Ascending aorta (tissue), 2 donors: ENCODE measurements around the gene DHRSX. TPM values are rescaled to one million over a fixed set of nuclear protein-coding genes. Genes with fewer than 3 reads are reported as not detected.
A peak's percentile ranks its signal among the peaks of the same experiment; 100 is the strongest.
"Not testable (repeated sequence)": the region's sequence is repeated elsewhere in the genome, so short reads cannot be mapped to it uniquely, and the experiment has no call there.

ENCODE experiments used
- DNase-seq, 2 donors: peaks; one replicate each; pipeline ENCODE4 v3.0.0-alpha.2; 2019; ENCODE audit warnings: low spot score in 2 of 2
- H3K27ac ChIP-seq, 2 donors: fragments of 200-600 bp; sonication (generic); one replicate each; pipeline ENCODE4 v1.5.1; 2016 to 2017; ENCODE audit warnings: mild to moderate bottlenecking in 1 of 2
- H3K27me3 ChIP-seq: fragments of 200-600 bp; sonication (generic); one replicate; pipeline ENCODE4 v1.5.1; 2017
- H3K36me3 ChIP-seq, 2 donors: fragments of 200-600 bp; sonication (generic); one replicate each; pipeline ENCODE4 v1.5.1; 2016
- H3K4me1 ChIP-seq, 2 donors: fragments of 200-600 bp; sonication (generic); one replicate each; pipeline ENCODE4 v1.5.1; 2016 to 2017; ENCODE audit warnings: mild to moderate bottlenecking in 1 of 2
- H3K4me3 ChIP-seq, 2 donors: fragments of 200-600 bp; sonication (generic); one replicate each; pipeline ENCODE4 v1.5.1; 2016 to 2017; ENCODE audit warnings: mild to moderate bottlenecking in 1 of 2
- H3K9me3 ChIP-seq, 2 donors: fragments of 200-600 bp; sonication (generic); one replicate each; pipeline ENCODE4 v1.5.1; 2016
- intact Hi-C: fragments of 100-400 bp; cut with DNase I; formaldehyde crosslinking; loops from one replicate; pipeline ENCODE4 v1.15.1; 2023
- total RNA-seq: library from RNA; depleted of rRNA; stranded (reverse); fragments of >200 nt; gene quantifications from one replicate; pipeline ENCODE4 v1.1.0, GENCODE V29; 2016
- TF ChIP-seq, protein P1 (sequence below), 3 experiments: fragments of 200-600 bp in 2 of 3; fragments of 450-650 bp in 1 of 3; sonication (generic) in 2 of 3; IDR thresholded peaks; one replicate each; pipeline ENCODE4 v1.5.1; 2016 to 2019; ENCODE audit warnings: antibody characterized with exemption in 3 of 3, mild to moderate bottlenecking in 1 of 3, moderate library complexity in 1 of 3

Gene DHRSX
- total RNA-seq, 1 donor from 2014 or later = 13.4 TPM

DNA sequence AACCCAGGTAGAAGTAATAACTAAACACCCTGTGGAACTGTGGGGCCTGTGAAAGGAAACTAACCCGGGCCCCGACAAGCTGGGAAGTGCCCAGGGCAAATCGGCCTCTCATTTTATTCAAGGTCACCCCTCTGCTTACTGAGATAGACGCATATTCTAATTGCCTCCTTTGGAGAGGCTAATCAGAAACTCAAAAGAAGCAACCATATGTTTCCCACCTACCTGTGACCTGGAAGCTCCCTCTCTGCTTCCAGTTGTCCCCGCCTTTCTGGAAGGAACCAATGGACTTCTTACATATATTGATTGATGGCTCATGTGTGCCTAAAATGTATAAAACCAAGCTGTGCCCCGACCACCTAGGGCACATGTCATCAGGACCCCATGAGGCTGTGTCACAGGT is 23.1 kb upstream of the DHRSX start:
- H3K4me1 ChIP-seq = no peaks in the 10 kb centered on the region
- TF ChIP-seq, protein P1, sequence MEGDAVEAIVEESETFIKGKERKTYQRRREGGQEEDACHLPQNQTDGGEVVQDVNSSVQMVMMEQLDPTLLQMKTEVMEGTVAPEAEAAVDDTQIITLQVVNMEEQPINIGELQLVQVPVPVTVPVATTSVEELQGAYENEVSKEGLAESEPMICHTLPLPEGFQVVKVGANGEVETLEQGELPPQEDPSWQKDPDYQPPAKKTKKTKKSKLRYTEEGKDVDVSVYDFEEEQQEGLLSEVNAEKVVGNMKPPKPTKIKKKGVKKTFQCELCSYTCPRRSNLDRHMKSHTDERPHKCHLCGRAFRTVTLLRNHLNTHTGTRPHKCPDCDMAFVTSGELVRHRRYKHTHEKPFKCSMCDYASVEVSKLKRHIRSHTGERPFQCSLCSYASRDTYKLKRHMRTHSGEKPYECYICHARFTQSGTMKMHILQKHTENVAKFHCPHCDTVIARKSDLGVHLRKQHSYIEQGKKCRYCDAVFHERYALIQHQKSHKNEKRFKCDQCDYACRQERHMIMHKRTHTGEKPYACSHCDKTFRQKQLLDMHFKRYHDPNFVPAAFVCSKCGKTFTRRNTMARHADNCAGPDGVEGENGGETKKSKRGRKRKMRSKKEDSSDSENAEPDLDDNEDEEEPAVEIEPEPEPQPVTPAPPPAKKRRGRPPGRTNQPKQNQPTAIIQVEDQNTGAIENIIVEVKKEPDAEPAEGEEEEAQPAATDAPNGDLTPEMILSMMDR (IDR thresholded peaks at IDR 0.05) = no peak
- H3K27me3 ChIP-seq = no peaks in the 10 kb centered on the region
- H3K36me3 ChIP-seq = no peaks in the 10 kb centered on the region
- intact Hi-C loops = no loop called here
- no peak overlapping the region for H3K27ac ChIP-seq
- no peak for DNase-seq
- H3K9me3 ChIP-seq = no peaks in the 10 kb centered on the region
- H3K4me3 ChIP-seq = no peak overlapping the region

DNA sequence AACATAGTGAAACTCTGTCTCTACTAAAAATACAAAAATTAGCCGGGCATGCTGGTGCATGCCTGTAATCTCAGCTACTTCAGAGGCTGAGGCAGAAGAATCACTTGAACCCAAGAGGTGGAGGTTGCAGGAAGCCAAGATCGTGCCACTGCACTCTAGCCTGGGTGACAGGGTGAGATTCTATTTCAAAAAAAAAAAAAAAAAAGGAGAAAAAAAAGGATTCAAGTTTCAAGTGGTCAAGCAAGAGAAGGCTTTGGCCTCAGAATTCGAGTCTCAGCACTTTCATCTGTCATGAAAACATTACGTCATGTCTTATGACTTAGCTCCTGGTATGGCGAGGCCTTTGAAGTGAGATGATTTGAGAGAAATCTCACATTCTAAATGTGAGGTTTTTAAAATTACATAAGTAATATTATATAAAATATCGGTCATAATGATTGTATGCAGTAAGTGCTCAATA is 21.2 kb upstream of the DHRSX start:
- DNase-seq = no peak
- Histone ChIP-seq H3K4me3 (no peak overlapping the region), H3K9me3 (no peaks in the 10 kb centered on the region), H3K36me3 (no peaks in the 10 kb centered on the region), H3K27me3 (no peaks in the 10 kb centered on the region), H3K27ac (no peak overlapping the region), H3K4me1 (no peaks in the 10 kb centered on the region)
- intact Hi-C loops = no loop called here
- TF ChIP-seq, protein P1 (IDR thresholded peaks at IDR 0.05) = no peak

DNA sequence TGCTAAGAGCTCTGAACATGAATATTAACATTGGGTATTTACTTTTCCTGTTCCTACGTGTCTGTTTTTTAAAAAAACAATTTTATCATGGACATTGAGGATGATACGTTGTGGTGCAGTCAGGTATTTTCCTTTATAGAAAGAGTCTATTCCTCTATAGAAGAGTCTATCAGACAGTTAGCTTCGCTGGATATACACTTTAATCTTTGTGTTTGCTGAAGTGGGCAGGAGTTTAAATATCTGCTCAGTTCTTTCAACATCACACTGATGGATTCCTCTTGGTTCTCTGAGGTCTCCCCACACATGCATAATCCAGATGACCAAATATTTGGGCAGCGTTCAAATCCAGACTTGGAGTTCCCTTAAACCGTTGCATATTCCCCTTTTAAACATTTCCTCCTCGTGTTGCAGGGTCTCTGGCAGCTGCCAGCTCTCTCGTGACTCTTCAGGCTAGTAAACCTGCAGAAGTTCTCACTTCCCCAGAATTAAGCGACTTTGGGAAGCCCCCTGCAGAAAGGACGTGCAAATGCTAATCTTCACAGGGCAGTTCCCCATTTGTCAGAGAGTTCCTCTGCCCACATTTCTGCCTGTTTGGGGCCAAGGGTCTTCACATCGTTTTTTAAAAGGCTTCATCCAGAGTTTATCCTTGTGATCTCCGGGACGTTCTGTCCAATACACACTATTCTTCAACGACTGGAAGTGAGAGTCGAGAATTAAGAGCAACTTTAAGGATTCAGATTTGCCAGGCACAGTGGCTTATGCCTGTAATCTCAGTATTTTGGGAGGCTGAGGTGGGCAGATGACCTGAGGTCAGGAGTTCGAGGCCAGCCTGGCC is 20.5 kb upstream of the DHRSX start:
- H3K9me3 ChIP-seq = no peaks in the 10 kb centered on the region
- no peak overlapping the region for H3K27ac ChIP-seq
- H3K4me1 ChIP-seq = no peaks in the 10 kb centered on the region
- H3K27me3 ChIP-seq = no peaks in the 10 kb centered on the region
- no peak overlapping the region for H3K4me3 ChIP-seq
- no peaks in the 10 kb centered on the region for H3K36me3 ChIP-seq
- no peak for DNase-seq
- intact Hi-C loops = no loop called here
- TF ChIP-seq, protein P1 (IDR thresholded peaks at IDR 0.05) = no peak

DNA sequence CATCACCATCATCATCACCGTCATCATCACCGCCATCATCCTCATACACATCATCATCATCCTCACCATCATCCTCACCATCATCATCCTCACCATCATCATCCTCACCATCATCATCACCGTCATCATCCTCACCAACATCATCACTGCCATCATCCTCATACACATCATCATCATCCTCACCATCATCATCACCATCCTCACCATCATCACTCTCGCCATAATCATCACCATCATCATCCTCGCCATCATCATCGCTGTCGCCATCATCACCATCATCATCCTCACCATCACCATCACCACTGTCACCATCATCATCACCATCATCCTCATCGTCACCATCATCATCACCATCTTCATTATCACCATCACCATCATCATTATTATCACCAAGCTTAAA is 19.8 kb upstream of the DHRSX start:
- H3K4me3 ChIP-seq = no peak overlapping the region
- H3K36me3 ChIP-seq = no peaks in the 10 kb centered on the region
- no peak for DNase-seq
- no peaks in the 10 kb centered on the region for H3K27me3 ChIP-seq
- TF ChIP-seq, protein P1 (IDR thresholded peaks at IDR 0.05) = no peak
- no peak overlapping the region for H3K27ac ChIP-seq
- intact Hi-C loops = no loop called here
- H3K4me1 ChIP-seq = no peaks in the 10 kb centered on the region
- no peaks in the 10 kb centered on the region for H3K9me3 ChIP-seq

DNA sequence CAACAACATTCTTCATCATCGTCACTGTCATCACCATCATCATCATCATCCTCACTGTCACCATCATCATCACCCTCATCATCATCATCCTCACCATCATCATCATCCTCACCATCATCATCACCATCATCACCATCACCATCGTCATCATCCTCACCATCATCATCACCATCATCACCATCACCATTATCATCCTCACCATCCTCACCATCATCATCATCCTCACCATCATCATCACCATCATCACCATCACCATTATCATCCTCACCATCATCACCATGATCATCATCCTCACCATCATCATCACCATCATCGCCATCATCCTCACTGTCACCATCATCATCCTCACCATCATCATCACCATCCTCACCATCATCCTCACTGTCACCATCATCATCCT is 18.9 kb upstream of the DHRSX start:
- H3K36me3 ChIP-seq, H3K4me3 ChIP-seq, H3K4me1 ChIP-seq, H3K9me3 ChIP-seq, H3K27me3 ChIP-seq, DNase-seq, intact Hi-C loops, H3K27ac ChIP-seq: not testable (repeated sequence)

DNA sequence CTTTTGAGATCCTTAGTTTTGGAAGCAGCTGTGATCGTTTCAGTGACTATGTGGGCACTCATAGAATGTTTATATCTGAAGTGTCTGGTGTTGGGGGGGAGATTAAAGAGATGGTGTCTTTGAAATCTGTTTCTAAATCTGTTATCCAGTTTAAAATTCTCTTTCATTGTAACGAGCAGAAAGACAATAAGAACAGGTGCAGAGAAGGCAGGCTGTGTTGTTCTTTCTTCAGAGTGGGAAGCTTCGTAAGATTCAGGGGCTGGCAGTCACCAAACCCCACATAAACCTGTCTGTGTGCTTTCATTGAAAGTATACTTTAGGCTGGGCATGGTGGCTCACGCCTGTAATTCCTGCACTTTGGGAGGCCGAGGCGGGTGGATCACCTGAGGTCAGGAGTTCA is 16.3 kb upstream of the DHRSX start:
- no peak overlapping the region for H3K27ac ChIP-seq
- no peaks in the 10 kb centered on the region for H3K9me3 ChIP-seq
- intact Hi-C loops = no loop called here
- H3K36me3 ChIP-seq = no peaks in the 10 kb centered on the region
- DNase-seq = peak in 1 of 2 donors; percentile 12
- TF ChIP-seq, protein P1 (IDR thresholded peaks at IDR 0.05) = no peak
- H3K4me3 ChIP-seq = no peak overlapping the region
- H3K27me3 ChIP-seq = no peaks in the 10 kb centered on the region
- no peaks in the 10 kb centered on the region for H3K4me1 ChIP-seq
